Measurements from ENCODE around the gene USP11.

DNA sequence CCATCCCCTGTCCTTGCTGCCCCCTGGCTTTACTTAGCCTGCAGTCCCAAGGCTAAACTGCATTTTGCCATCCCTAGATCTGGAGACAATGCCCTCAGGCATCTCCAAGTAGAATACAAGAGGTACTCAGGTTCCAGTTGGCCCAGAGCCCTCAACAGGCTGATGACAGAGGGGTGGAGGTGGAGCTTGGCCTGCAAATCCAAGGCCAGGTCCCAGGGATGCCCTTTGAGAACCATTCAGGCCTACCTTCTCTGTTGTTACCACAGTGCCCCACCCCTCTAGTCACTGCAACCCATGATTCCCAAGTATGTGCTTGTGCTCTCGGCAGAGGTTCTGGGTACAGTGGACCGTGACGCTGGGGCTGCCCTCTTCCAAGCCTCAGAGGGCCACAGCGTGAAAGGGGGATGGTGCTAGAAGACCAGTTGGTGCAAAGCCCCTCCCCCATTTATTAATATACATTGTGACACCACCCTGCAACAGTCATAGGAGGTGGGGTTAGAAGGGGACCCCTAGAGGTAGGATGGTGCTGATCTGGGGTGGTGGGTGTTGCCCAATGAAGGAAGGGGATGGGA lies 45.6 kb upstream of the USP11 start:
- TF ChIP-seq, protein P1, sequence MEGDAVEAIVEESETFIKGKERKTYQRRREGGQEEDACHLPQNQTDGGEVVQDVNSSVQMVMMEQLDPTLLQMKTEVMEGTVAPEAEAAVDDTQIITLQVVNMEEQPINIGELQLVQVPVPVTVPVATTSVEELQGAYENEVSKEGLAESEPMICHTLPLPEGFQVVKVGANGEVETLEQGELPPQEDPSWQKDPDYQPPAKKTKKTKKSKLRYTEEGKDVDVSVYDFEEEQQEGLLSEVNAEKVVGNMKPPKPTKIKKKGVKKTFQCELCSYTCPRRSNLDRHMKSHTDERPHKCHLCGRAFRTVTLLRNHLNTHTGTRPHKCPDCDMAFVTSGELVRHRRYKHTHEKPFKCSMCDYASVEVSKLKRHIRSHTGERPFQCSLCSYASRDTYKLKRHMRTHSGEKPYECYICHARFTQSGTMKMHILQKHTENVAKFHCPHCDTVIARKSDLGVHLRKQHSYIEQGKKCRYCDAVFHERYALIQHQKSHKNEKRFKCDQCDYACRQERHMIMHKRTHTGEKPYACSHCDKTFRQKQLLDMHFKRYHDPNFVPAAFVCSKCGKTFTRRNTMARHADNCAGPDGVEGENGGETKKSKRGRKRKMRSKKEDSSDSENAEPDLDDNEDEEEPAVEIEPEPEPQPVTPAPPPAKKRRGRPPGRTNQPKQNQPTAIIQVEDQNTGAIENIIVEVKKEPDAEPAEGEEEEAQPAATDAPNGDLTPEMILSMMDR (conservative IDR thresholded peaks at IDR 0.05; ENCODE audit: low read depth in 2 of 2) = no peak
- no peak for TF ChIP-seq POLR2AphosphoS5 (IDR thresholded peaks at IDR 0.05; ENCODE audit: low read depth)
- TF ChIP-seq EZH2 (IDR thresholded peaks at IDR 0.05; ENCODE audit: low read depth, unreplicated experiment) = no peak
- no peak for TF ChIP-seq EZH2phosphoT487 (IDR thresholded peaks at IDR 0.05; ENCODE audit: unreplicated experiment)
